Measurements from ENCODE around the gene PPP2R5E.

PPP2R5E gene

DNA sequence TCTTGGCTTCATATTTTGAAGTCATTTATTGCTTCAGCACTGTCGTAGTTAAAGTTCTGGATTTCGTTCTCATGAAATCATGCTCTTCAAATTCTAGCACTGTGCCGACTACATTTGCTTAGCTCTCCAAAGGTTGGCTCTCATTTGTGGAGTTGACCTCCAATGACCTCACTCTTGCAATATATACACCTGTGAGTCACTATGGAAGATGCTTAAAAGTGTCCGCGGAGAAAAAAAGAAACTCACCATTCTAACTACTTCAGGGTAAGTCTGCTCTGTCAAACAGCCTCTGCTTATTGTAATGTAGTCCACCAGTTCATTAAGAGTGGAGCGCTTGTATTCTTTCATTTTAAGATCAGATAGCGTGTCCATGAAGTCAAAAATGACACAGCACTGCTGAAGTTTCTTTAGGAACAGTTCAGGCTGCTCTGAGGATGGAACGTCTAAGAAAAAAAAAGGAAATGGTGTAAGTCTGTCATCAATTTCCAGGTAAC is 89.7 kb downstream of the PPP2R5E start:
- no peaks in the 10 kb centered on the region for H3K9me2 ChIP-seq (ENCODE audit: low read depth, low read length)
- H3K27ac ChIP-seq (ENCODE audit: low read depth, low read length, poor library complexity, severe bottlenecking), result no peak overlapping the region
- no peaks in the 10 kb centered on the region for H3K27me3 ChIP-seq (ENCODE audit: insufficient read depth, low read length)
- H4K20me1 ChIP-seq (ENCODE audit: insufficient read depth, low read length), result no peaks in the 10 kb centered on the region
- no peak overlapping the region for H2AFZ ChIP-seq (ENCODE audit: low read length)
- no peak overlapping the region for H3K9ac ChIP-seq (ENCODE audit: low read length)
- TF ChIP-seq, protein P1, sequence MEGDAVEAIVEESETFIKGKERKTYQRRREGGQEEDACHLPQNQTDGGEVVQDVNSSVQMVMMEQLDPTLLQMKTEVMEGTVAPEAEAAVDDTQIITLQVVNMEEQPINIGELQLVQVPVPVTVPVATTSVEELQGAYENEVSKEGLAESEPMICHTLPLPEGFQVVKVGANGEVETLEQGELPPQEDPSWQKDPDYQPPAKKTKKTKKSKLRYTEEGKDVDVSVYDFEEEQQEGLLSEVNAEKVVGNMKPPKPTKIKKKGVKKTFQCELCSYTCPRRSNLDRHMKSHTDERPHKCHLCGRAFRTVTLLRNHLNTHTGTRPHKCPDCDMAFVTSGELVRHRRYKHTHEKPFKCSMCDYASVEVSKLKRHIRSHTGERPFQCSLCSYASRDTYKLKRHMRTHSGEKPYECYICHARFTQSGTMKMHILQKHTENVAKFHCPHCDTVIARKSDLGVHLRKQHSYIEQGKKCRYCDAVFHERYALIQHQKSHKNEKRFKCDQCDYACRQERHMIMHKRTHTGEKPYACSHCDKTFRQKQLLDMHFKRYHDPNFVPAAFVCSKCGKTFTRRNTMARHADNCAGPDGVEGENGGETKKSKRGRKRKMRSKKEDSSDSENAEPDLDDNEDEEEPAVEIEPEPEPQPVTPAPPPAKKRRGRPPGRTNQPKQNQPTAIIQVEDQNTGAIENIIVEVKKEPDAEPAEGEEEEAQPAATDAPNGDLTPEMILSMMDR (IDR thresholded peaks at IDR 0.05; ENCODE audit: low read length), result no peak
- TF ChIP-seq EZH2 (IDR thresholded peaks at IDR 0.05; ENCODE audit: borderline replicate concordance, low read length), result no peak
- no peaks in the 10 kb centered on the region for H3K9me3 ChIP-seq (ENCODE audit: low read length)
- no peak overlapping the region for H3K4me2 ChIP-seq (ENCODE audit: low read length)
- peaks cover 35% of the 10 kb centered on the region for H3K79me2 ChIP-seq (ENCODE audit: insufficient read depth, low read length)
- H3F3A ChIP-seq (ENCODE audit: insufficient read depth, low read length), result no peaks in the 10 kb centered on the region
- no peaks in the 10 kb centered on the region for H3K4me1 ChIP-seq (ENCODE audit: insufficient read depth, low read length, severe bottlenecking)
- H3K36me3 ChIP-seq (ENCODE audit: insufficient read depth, low read length), result peaks cover 44% of the 10 kb centered on the region; the same call in 1 of the 2 replicates
- no peak overlapping the region for H3K4me3 ChIP-seq (ENCODE audit: low read depth, low read length, poor library complexity, severe bottlenecking)

DNA sequence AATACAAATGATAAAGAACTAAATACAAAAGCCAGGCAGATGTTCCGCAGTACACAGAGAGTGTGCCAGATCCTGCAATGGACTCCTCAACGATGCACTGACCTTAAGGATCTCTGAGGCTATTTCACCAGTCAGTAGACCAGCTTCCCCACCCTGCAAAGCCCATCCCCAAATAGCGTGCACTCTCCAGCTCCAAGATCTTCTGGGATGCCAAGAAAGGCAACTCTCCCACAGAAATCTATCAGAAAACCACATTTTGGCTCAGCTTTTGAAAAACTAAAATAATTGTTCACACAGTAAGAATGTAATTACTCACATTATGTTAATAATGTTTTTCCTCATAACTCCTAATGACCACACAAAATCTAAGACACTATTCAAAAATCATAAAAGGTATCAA is 90.4 kb downstream of the PPP2R5E start:
- TF ChIP-seq, protein P1 (IDR thresholded peaks at IDR 0.05; ENCODE audit: low read length), result no peak
- no peak for TF ChIP-seq EZH2 (IDR thresholded peaks at IDR 0.05; ENCODE audit: borderline replicate concordance, low read length)
- H3K4me3 ChIP-seq (ENCODE audit: low read depth, low read length, poor library complexity, severe bottlenecking), result no peak overlapping the region
- no peaks in the 10 kb centered on the region for H3K27me3 ChIP-seq (ENCODE audit: insufficient read depth, low read length)
- H3K9me2 ChIP-seq (ENCODE audit: low read depth, low read length), result no peaks in the 10 kb centered on the region
- H3K4me1 ChIP-seq (ENCODE audit: insufficient read depth, low read length, severe bottlenecking), result no peaks in the 10 kb centered on the region
- no peaks in the 10 kb centered on the region for H3K9me3 ChIP-seq (ENCODE audit: low read length)
- H3K27ac ChIP-seq (ENCODE audit: low read depth, low read length, poor library complexity, severe bottlenecking), result no peak overlapping the region
- H3K36me3 ChIP-seq (ENCODE audit: insufficient read depth, low read length), result peaks cover 44% of the 10 kb centered on the region; the same call in 1 of the 2 replicates
- no peak overlapping the region for H3K9ac ChIP-seq (ENCODE audit: low read length)
- peaks cover 28% of the 10 kb centered on the region for H3K79me2 ChIP-seq (ENCODE audit: insufficient read depth, low read length)
- H3F3A ChIP-seq (ENCODE audit: insufficient read depth, low read length), result no peaks in the 10 kb centered on the region
- no peak overlapping the region for H3K4me2 ChIP-seq (ENCODE audit: low read length)
- no peak overlapping the region for H2AFZ ChIP-seq (ENCODE audit: low read length)
- no peaks in the 10 kb centered on the region for H4K20me1 ChIP-seq (ENCODE audit: insufficient read depth, low read length)

DNA sequence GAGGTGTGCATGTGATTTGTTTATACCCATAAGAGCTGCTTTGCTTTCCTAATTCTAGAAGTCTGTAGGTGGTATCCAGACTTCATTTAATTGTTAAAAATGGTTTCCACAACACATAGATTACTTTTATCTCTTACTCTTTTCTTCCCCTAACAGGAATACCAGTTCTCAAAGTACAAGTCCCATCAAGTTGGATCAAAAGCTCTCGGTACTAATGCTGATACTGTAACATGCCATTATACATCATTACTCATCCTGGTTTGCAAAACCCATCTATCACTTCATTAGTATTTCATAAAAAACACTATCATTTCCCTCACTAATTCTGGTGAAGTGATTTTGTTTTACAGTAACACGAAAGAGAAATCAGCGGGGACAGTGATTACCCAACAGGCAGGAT is 94.3 kb downstream of the PPP2R5E start:
- Histone ChIP-seq H3K9ac (ENCODE audit: low read length) (no peak overlapping the region), H3K36me3 (ENCODE audit: insufficient read depth, low read length) (peaks cover 53% of the 10 kb centered on the region; the same call in 1 of the 2 replicates), H3K4me2 (ENCODE audit: low read length) (no peak overlapping the region), H3K27ac (ENCODE audit: low read depth, low read length, poor library complexity, severe bottlenecking) (no peak overlapping the region), H4K20me1 (ENCODE audit: insufficient read depth, low read length) (no peaks in the 10 kb centered on the region), H3K9me2 (ENCODE audit: low read depth, low read length) (no peaks in the 10 kb centered on the region), H3K9me3 (ENCODE audit: low read length) (no peaks in the 10 kb centered on the region), H3K27me3 (ENCODE audit: insufficient read depth, low read length) (no peaks in the 10 kb centered on the region), H3F3A (ENCODE audit: insufficient read depth, low read length) (no peaks in the 10 kb centered on the region), H2AFZ (ENCODE audit: low read length) (no peak overlapping the region), H3K79me2 (ENCODE audit: insufficient read depth, low read length) (0 out of 2 replicates have a peak, but pooled peaks cover 4% of the 10 kb centered on the region), H3K4me3 (ENCODE audit: low read depth, low read length, poor library complexity, severe bottlenecking) (no peak overlapping the region), H3K4me1 (ENCODE audit: insufficient read depth, low read length, severe bottlenecking) (no peaks in the 10 kb centered on the region)
- TF ChIP-seq EZH2 (IDR thresholded peaks at IDR 0.05; ENCODE audit: borderline replicate concordance, low read length), result no peak
- TF ChIP-seq, protein P1 (IDR thresholded peaks at IDR 0.05; ENCODE audit: low read length), result no peak

Measured in OCI-LY1 (cell line).